GM23248 (cell line): ENCODE results near the gene CLEC3A.

Source experiments
- EZH2 ChIP-seq: fragments of 200-600 bp; sonication (generic); IDR thresholded peaks from 2 replicates; pipeline ENCODE4 v1.6.1; 2018; ENCODE audit warnings: antibody characterized with exemption, mild to moderate bottlenecking; ENCODE audit not compliant: insufficient read depth, poor library complexity, severe bottlenecking
- EZH2phosphoT487 ChIP-seq: fragments of 200-600 bp; sonication (generic); IDR thresholded peaks from 2 replicates; pipeline ENCODE4 v1.6.1; 2018; ENCODE audit warnings: antibody characterized with exemption, moderate library complexity, mild to moderate bottlenecking, low read depth; ENCODE audit not compliant: insufficient read depth

GRCh38 chr16:78048319-78048718 lies 26.0 kb downstream of the CLEC3A start:
- TF ChIP-seq EZH2 = no peak
- no peak for TF ChIP-seq EZH2phosphoT487
